H1 (cell line): ENCODE measurements around the gene RAB3A. TPM values are rescaled to one million over a fixed set of nuclear protein-coding genes. Genes with fewer than 3 reads are reported as not detected.

Experiments used
- CTCF ChIA-PET: fragments of 300-600 bp; sonication (Branson Sonifier 250); formaldehyde crosslinking; loops from one replicate; lab custom pipeline; 2021; ENCODE audit not compliant: partially characterized antibody; lab: Charles Lee
- POLR2A ChIA-PET: fragments of 300-600 bp; sonication (Branson Sonifier 250); formaldehyde crosslinking; loops from one replicate; lab custom pipeline; 2021; ENCODE audit warnings: inconsistent platforms; ENCODE audit not compliant: partially characterized antibody; lab: Charles Lee
- DNase-seq, 2 experiments: peaks; one replicate each; pipeline versions ENCODE4 v3.0.0 to v3.0.0-alpha.2; 2010 to 2022; ENCODE audit warnings: low spot score in 2 of 2, low read depth in 1 of 2, mixed read lengths in 1 of 2
- FAIRE-seq: peaks from 2 replicates; lab custom pipeline; 2011; peaks lifted over from hg19 to GRCh38; lab: Jason Lieb, UNC
- H2AFZ ChIP-seq: 2 replicates; pipeline ENCODE4 v1.8.1; 2012; ENCODE audit warnings: low read length, inconsistent platforms
- H2AK5ac ChIP-seq: 2 replicates; pipeline ENCODE4 v1.6.1; 2013; ENCODE audit warnings: low read depth, low read length
- H2BK120ac ChIP-seq: replicated peaks from 2 replicates; pipeline ENCODE3; 2013; ENCODE audit warnings: low read depth, low read length, inconsistent platforms
- H2BK12ac ChIP-seq: 2 replicates; pipeline ENCODE4 v1.6.1; 2013; ENCODE audit warnings: low read depth, low read length
- H2BK15ac ChIP-seq: 2 replicates; pipeline ENCODE4 v1.6.1; 2013; ENCODE audit warnings: low read length
- H2BK20ac ChIP-seq: 2 replicates; pipeline ENCODE4 v1.6.1; 2013; ENCODE audit warnings: low read length
- H2BK5ac ChIP-seq: 2 replicates; pipeline ENCODE4 v1.6.1; 2013; ENCODE audit warnings: low read depth, low read length
- H3K14ac ChIP-seq: 2 replicates; pipeline ENCODE4 v1.6.1; 2013; ENCODE audit warnings: inconsistent platforms; ENCODE audit not compliant: insufficient read length
- H3K18ac ChIP-seq: 2 replicates; pipeline ENCODE4 v1.6.1; 2013; ENCODE audit warnings: low read length; ENCODE audit errors: extremely low read depth
- H3K23ac ChIP-seq: 2 replicates; pipeline ENCODE4 v1.6.1; 2013; ENCODE audit warnings: inconsistent platforms; ENCODE audit not compliant: insufficient read length
- H3K23me2 ChIP-seq: 2 replicates; pipeline ENCODE4 v1.6.1; 2013; ENCODE audit warnings: low read depth, low read length
- H3K27ac ChIP-seq: 2 replicates; pipeline ENCODE4 v1.6.1; 2011; ENCODE audit warnings: low read depth, low read length, inconsistent platforms
- H3K27me3 ChIP-seq, 4 experiments: replicated peaks in 1 of 4; 1 replicate in 1 of 4; 2 replicates in 3 of 4; pipeline versions ENCODE4 v1.6.1 to v1.8.1; 2011 to 2013; ENCODE audit warnings: low read length in 3 of 4, mild to moderate bottlenecking in 3 of 4, inconsistent platforms in 2 of 4, mixed read lengths in 2 of 4, moderate library complexity in 1 of 4; ENCODE audit not compliant: control insufficient read depth in 3 of 4, insufficient read depth in 3 of 4; ENCODE audit errors: extremely low read depth in 1 of 4
- H3K36me3 ChIP-seq, 4 experiments: 2 replicates each; pipeline versions ENCODE4 v1.6.1 to v1.8.1; 2011 to 2013; ENCODE audit warnings: mild to moderate bottlenecking in 4 of 4, low read length in 3 of 4, moderate library complexity in 2 of 4, control low read depth in 1 of 4, inconsistent platforms in 1 of 4; ENCODE audit not compliant: insufficient read depth in 4 of 4, control insufficient read depth in 2 of 4
- H3K4ac ChIP-seq: replicated peaks from 2 replicates; pipeline ENCODE3; 2013; ENCODE audit warnings: low read length, low read depth, mixed read lengths, inconsistent platforms; ENCODE audit not compliant: insufficient read length
- H3K4me1 ChIP-seq, 4 experiments: replicated peaks in 1 of 4; 1 replicate in 1 of 4; 2 replicates in 3 of 4; pipeline versions ENCODE4 v1.6.1 to v1.8.1; 2011 to 2013; ENCODE audit warnings: low read length in 3 of 4, inconsistent platforms in 2 of 4, mixed read lengths in 1 of 4; ENCODE audit not compliant: insufficient read depth in 4 of 4, control insufficient read depth in 3 of 4
- H3K4me2 ChIP-seq, 2 experiments: 2 replicates each; pipeline versions ENCODE4 v1.6.1 to v1.8.1; 2011 to 2013; ENCODE audit warnings: low read depth in 2 of 2, low read length in 2 of 2, control low read depth in 1 of 2, inconsistent platforms in 1 of 2, mild to moderate bottlenecking in 1 of 2; ENCODE audit not compliant: insufficient read depth in 1 of 2
- H3K4me3 ChIP-seq, 4 experiments: fragments of 200-600, 300-600 bp in 1 of 4; sonication (generic), shearing (Covaris generic), sonication (Bioruptor Twin) in 1 of 4; 2 replicates each; pipeline versions ENCODE4 v1.5.1 to v1.8.1; 2011 to 2016; ENCODE audit warnings: low read length in 4 of 4, low read depth in 3 of 4, control low read depth in 2 of 4, inconsistent platforms in 2 of 4, mild to moderate bottlenecking in 2 of 4, mixed read lengths in 1 of 4, moderate library complexity in 1 of 4; ENCODE audit not compliant: insufficient read depth in 2 of 4; ENCODE audit errors: extremely low read depth in 1 of 4
- H3K56ac ChIP-seq: replicated peaks from 2 replicates; pipeline ENCODE3; 2013; ENCODE audit warnings: low read depth, mild to moderate bottlenecking, mixed read lengths, low read length, inconsistent platforms; ENCODE audit not compliant: insufficient read length
- H3K79me1 ChIP-seq: 2 replicates; pipeline ENCODE4 v1.6.1; 2013; ENCODE audit warnings: low read depth, low read length, control low read depth
- H3K79me2 ChIP-seq, 2 experiments: 2 replicates each; pipeline versions ENCODE4 v1.6.1 to v1.8.1; 2012 to 2013; ENCODE audit warnings: low read length in 2 of 2, mild to moderate bottlenecking in 2 of 2, inconsistent platforms in 1 of 2; ENCODE audit not compliant: insufficient read depth in 2 of 2, control insufficient read depth in 1 of 2
- H3K9ac ChIP-seq, 4 experiments: replicated peaks in 1 of 4; 1 replicate in 1 of 4; 2 replicates in 3 of 4; pipeline versions ENCODE4 v1.6.1 to v1.8.1; 2011 to 2013; ENCODE audit warnings: low read depth in 3 of 4, low read length in 3 of 4, control low read depth in 2 of 4, mild to moderate bottlenecking in 2 of 4, moderate library complexity in 2 of 4, inconsistent platforms in 1 of 4; ENCODE audit errors: extremely low read depth in 1 of 4
- H3K9me3 ChIP-seq, 2 experiments: 2 replicates each; pipeline versions ENCODE4 v1.6.1 to v1.8.1; 2012 to 2013; ENCODE audit warnings: mild to moderate bottlenecking in 2 of 2, moderate library complexity in 2 of 2, control low read depth in 1 of 2, inconsistent platforms in 1 of 2, low read depth in 1 of 2, low read length in 1 of 2, mixed read lengths in 1 of 2; ENCODE audit not compliant: insufficient read depth in 2 of 2
- H4K20me1 ChIP-seq, 2 experiments: replicated peaks in 1 of 2; 2 replicates each; pipeline versions ENCODE3 to v1.8.1; 2011 to 2013; ENCODE audit warnings: inconsistent platforms in 2 of 2, low read length in 2 of 2, mild to moderate bottlenecking in 1 of 2; ENCODE audit not compliant: insufficient read depth in 2 of 2, control insufficient read depth in 1 of 2
- H4K5ac ChIP-seq: 2 replicates; pipeline ENCODE4 v1.6.1; 2013; ENCODE audit warnings: low read length, low read depth, mixed read lengths, inconsistent platforms; ENCODE audit not compliant: insufficient read length
- H4K8ac ChIP-seq: 2 replicates; pipeline ENCODE4 v1.8.0; 2013; ENCODE audit warnings: mild to moderate bottlenecking, moderate library complexity, low read length, inconsistent platforms; ENCODE audit not compliant: insufficient read depth; ENCODE audit errors: extremely low read depth
- H4K91ac ChIP-seq: replicated peaks from 2 replicates; pipeline ENCODE3; 2013; ENCODE audit warnings: low read length, mixed read lengths, inconsistent platforms; ENCODE audit not compliant: insufficient read length
- ASH2L ChIP-seq: fragments of 200-600, 300-600 bp; sonication (generic); IDR thresholded peaks from one replicate; pipeline ENCODE4 v1.7.1; 2017; ENCODE audit warnings: low read length
- CBX5 ChIP-seq: fragments of 300-800, 300-1000 bp; sonication (generic); IDR thresholded peaks from 2 replicates; pipeline ENCODE4 v1.7.1; 2016; ENCODE audit warnings: antibody characterized with exemption, low read length, low read depth
- EGR1 ChIP-seq: IDR thresholded peaks from 2 replicates; pipeline ENCODE4 v1.6.1; 2011; ENCODE audit warnings: low read depth, low read length, borderline replicate concordance
- SIX5 ChIP-seq: IDR thresholded peaks from 2 replicates; pipeline ENCODE4 v1.6.1; 2011; ENCODE audit warnings: mild to moderate bottlenecking, low read depth, low read length
- SRF ChIP-seq: IDR thresholded peaks from 2 replicates; pipeline ENCODE4 v1.6.1; 2011; ENCODE audit warnings: mild to moderate bottlenecking, low read depth, low read length, moderate library complexity
- TAF7 ChIP-seq: optimal IDR thresholded peaks from 2 replicates; pipeline ENCODE3; 2011; ENCODE audit warnings: low read depth, mild to moderate bottlenecking, inconsistent platforms, low read length, moderate library complexity, borderline replicate concordance
- ZNF274 ChIP-seq: IDR thresholded peaks from 2 replicates; pipeline ENCODE4 v1.7.0; 2012; ENCODE audit warnings: low read length, borderline replicate concordance; ENCODE audit errors: extremely low read depth
- WGBS, 2 experiments: shearing (Covaris generic) in 1 of 2; methylation state at CpG; one replicate each; pipeline versions ENCODE4 v1.1.6 to v1.1.7; 2013 to 2015; ENCODE audit warnings: low lambda C conversion rate in 2 of 2, mixed read lengths in 2 of 2, inconsistent platforms in 1 of 2, low coverage in 1 of 2, missing lambda C conversion rate in 1 of 2; ENCODE audit not compliant: insufficient replicate concordance in 2 of 2, insufficient coverage in 1 of 2, insufficient read length in 1 of 2; ENCODE audit errors: extremely low coverage in 1 of 2, missing lambda C conversion rate in 1 of 2; 5-methylcytosine and 5-hydroxymethylcytosine counted together
- polyA plus RNA-seq, 7 experiments: library from polyadenylated mRNA; depleted of rRNA in 3 of 7; stranded (reverse) in 5 of 7; unstranded in 2 of 7; fragments of >200 nt in 5 of 7; fragments of 200-250 nt in 2 of 7; gene quantifications; 1 replicate in 5 of 7; 2 replicates in 1 of 7; 4 replicates in 1 of 7; pipeline versions ENCODE4 v1.2.1 to v1.2.3, GENCODE V29; 2011 to 2013; ENCODE audit warnings: missing spikeins in 2 of 7, mixed read lengths in 2 of 7
- total RNA-seq: library from RNA; stranded (reverse); fragmentation: NEBNext Ultra II Directional; extraction: Animal tissue kit (Norgen Biotek cat#: 25700); gene quantifications from 2 replicates; pipeline ENCODE4 v1.2.1, GENCODE V29; 2021

Gene RAB3A
- total and polyA plus RNA-seq, 2 of the 8 experiments (the other 6 are each of a cell fraction or from before 2014, with no cell fraction given) = 13.6 to 14.2 TPM

GRCh38 chr19:18174983-18175382, 28.9 kb downstream of the RAB3A start:
- Histone ChIP-seq H3K4me2 (peak overlapping the region; percentile 61 to 81; a peak in 1 of 4 replicates), H2AK5ac (no peak overlapping the region), H3K14ac (no peak overlapping the region), H3K79me2 (no peaks in the 10 kb centered on the region), H3K27me3 (peaks cover 0 to 17% (median 7%) of the 10 kb centered on the region in 4 experiments; a peak in 5 of 7 replicates), H4K91ac (no peak overlapping the region), H3K18ac (no peak overlapping the region), H3K4me1 (peaks cover 0 to 5% (median 2%) of the 10 kb centered on the region in 4 experiments; a peak in 2 of 7 replicates), H3K36me3 (no peaks in the 10 kb centered on the region), H3K56ac (no peak overlapping the region), H3K23ac (no peak overlapping the region), H3K9me3 (no peaks in the 10 kb centered on the region), H3K4ac (peak overlapping the region; percentile 66), H2BK15ac (no peak overlapping the region), H2AFZ (no peak overlapping the region), H2BK20ac (no peak overlapping the region), H2BK120ac (peak overlapping the region; percentile 49), H3K79me1 (no peaks in the 10 kb centered on the region), H3K4me3 (no peak overlapping the region), H2BK5ac (0 out of 2 replicates have a peak overlapping the region, but pooled peaks have one; percentile 23), H2BK12ac (no peak overlapping the region), H4K5ac (no peak overlapping the region), H3K9ac (no peak overlapping the region), H4K8ac (no peak overlapping the region), H4K20me1 (peaks cover 0 to 1% of the 10 kb centered on the region in 2 experiments), H3K23me2 (peaks cover 6% of the 10 kb centered on the region; the same call in 1 of the 2 replicates), H3K27ac (no peak overlapping the region)
- no peak for DNase-seq
- TF ChIP-seq CBX5 (no peak), SRF (no peak), SIX5 (no peak), ASH2L (no peak), TAF7 (no peak), EGR1 (no peak), ZNF274 (no peak)
- no peak for FAIRE-seq
- ChIA-PET POLR2A (interaction anchor here (1.0 to 1.8 kb wide), 5 partner anchors 9 to 148 kb away, joined by 3 to 11 read pairs (median 3); partner anchors contain the start of gene LSM4), CTCF (interaction anchor here (1.0 to 4.4 kb wide), 3 partner anchors 14 to 77 kb away, joined by 3 to 21 read pairs (median 3); no protein-coding TSS in a partner anchor)
- WGBS, 2 experiments = 84% methylated on average over 11 of the region's 11 CpGs; no CpG with 5 or more reads in 1 of the 2 experiments
